CD4-positive, alpha-beta T cell (primary cell): ENCODE results near the gene MTG2. TPM values are rescaled to one million over a fixed set of nuclear protein-coding genes. Genes with fewer than 3 reads are reported as not detected.

Source experiments
- ATAC-seq: fragments of 200-7000 bp; cut with Tn5 transposase; one replicate; pipeline ENCODE4 v1.10.0; 2022; ENCODE audit warnings: mild to moderate bottlenecking; ENCODE audit not compliant: poor library complexity
- CTCF ChIA-PET: fragments of 350-600 bp; sonication (Branson Sonifier 250); formaldehyde crosslinking; loops from one replicate; lab custom pipeline; 2021; ENCODE audit warnings: antibody characterized with exemption, inconsistent platforms; lab: Charles Lee
- POLR2A ChIA-PET: fragments of 350-600 bp; sonication (Branson Sonifier 250); formaldehyde crosslinking; loops from one replicate; lab custom pipeline; 2021; ENCODE audit warnings: antibody characterized with exemption, inconsistent platforms; lab: Charles Lee
- DNase-seq, 14 experiments: peaks; one replicate each; pipeline ENCODE4 v3.0.0-alpha.2; 2013 to 2020; ENCODE audit warnings: mixed read lengths in 2 of 14
- H3K27ac ChIP-seq, 2 donors: one replicate each; pipeline versions ENCODE4 v1.5.1 to v1.7.0; 2013; ENCODE audit warnings: low read length in 2 of 2, low read depth in 1 of 2, mild to moderate bottlenecking in 1 of 2
- H3K27me3 ChIP-seq, 2 experiments: 1 replicate in 1 of 2; 2 replicates in 1 of 2; pipeline versions ENCODE4 v1.6.1 to v1.7.0; 2013; ENCODE audit warnings: low read length in 2 of 2, control low read depth in 1 of 2, mild to moderate bottlenecking in 1 of 2, moderate library complexity in 1 of 2; ENCODE audit not compliant: insufficient read depth in 2 of 2, control insufficient read depth in 1 of 2
- H3K36me3 ChIP-seq: one replicate; pipeline ENCODE4 v1.6.1; 2013; ENCODE audit warnings: low read length, control low read depth; ENCODE audit not compliant: insufficient read depth
- H3K4me1 ChIP-seq: one replicate; pipeline ENCODE4 v1.6.1; 2013; ENCODE audit warnings: low read length, control low read depth; ENCODE audit not compliant: insufficient read depth
- H3K4me3 ChIP-seq: one replicate; pipeline ENCODE4 v1.5.1; 2013; ENCODE audit warnings: mild to moderate bottlenecking, low read length, moderate library complexity
- H3K9me3 ChIP-seq, 2 experiments: 1 replicate in 1 of 2; 2 replicates in 1 of 2; pipeline versions ENCODE4 v1.6.1 to v1.7.0; 2013; ENCODE audit warnings: low read length in 2 of 2, mild to moderate bottlenecking in 2 of 2, control low read depth in 1 of 2, moderate library complexity in 1 of 2; ENCODE audit not compliant: control insufficient read depth in 1 of 2, insufficient read depth in 1 of 2
- H3K27ac Mint-ChIP-seq: one replicate; pipeline ENCODE4 v1.8.0; 2020; ENCODE audit warnings: mixed read lengths
- H3K27me3 Mint-ChIP-seq: one replicate; pipeline ENCODE4 v1.8.0; 2021; ENCODE audit warnings: mixed read lengths
- H3K36me3 Mint-ChIP-seq: one replicate; pipeline ENCODE4 v1.8.0; 2021; ENCODE audit warnings: low read depth, mixed read lengths
- H3K4me1 Mint-ChIP-seq: one replicate; pipeline ENCODE4 v1.8.0; 2021; ENCODE audit warnings: low read depth, mixed read lengths
- H3K4me3 Mint-ChIP-seq: one replicate; pipeline ENCODE4 v1.8.0; 2020; ENCODE audit warnings: mild to moderate bottlenecking, mixed read lengths
- H3K9me3 Mint-ChIP-seq: one replicate; pipeline ENCODE4 v1.8.0; 2020; ENCODE audit warnings: mixed read lengths
- CTCF ChIP-seq: fragments of 200-600 bp; IDR thresholded peaks from one replicate; pipeline ENCODE4 v1.8.0; 2022; ENCODE audit warnings: antibody characterized with exemption, mild to moderate bottlenecking
- intact Hi-C, 2 experiments: fragments of 100-400 bp; cut with DNase I in 1 of 2; cut with micrococcal nuclease in 1 of 2; formaldehyde crosslinking; loops; one replicate each; pipeline versions ENCODE4 v1.15.1 to v1.9.0; 2023 to 2025; cut with DNase I, micrococcal nuclease
- total RNA-seq, 174 experiments: library from RNA in 2 of 174; stranded (reverse) in 2 of 174; gene quantifications; one replicate each; pipeline ENCODE4 v1.2.3 and lab custom pipeline; 2021 to 2026

The MTG2 gene
- total RNA-seq, 2 experiments from 2014 or later, result 9.5 to 9.9 TPM

DNA sequence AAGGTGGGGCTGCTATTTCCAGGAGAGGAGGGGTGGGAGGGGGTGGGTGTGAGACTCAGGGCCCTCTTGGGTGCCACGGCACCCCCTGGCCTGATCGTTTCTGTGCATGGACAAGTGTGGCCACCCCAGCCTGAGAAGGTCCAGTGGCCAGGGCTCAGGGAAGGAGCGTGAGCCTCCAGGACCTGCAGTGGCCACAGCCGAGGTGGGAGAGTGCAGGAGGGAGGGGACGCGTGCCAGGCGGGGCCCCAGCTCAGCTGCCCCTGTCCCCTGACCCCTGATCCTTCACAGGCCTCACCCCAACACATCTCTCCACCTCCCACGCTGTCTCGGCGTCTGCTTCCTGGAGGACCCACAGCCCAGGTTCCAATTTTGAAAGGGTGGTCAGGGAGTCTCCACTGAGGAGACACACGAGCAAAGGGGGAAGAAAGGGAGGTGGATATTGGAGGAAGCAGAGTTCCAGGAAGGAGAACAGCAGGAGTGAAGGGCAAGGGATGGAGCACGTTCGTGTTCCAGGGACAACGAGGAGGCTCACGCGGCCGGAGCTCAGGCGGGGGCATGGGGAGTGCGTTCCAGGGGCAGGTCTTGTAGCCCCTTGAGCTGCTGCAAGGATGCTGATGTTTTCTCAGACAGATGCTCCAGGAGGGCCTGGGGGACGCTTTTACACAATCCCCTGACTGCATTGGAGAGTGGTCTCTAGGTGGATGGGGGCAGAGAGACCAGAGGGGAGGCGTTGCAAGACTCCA lies 41.5 kb downstream of the MTG2 start:
- no peak for DNase-seq
- POLR2A ChIA-PET, result no interaction called here
- TF ChIP-seq CTCF, result no peak

GRCh38 chr20:62225026-62225425 lies 42.2 kb downstream of the MTG2 start:
- no peak overlapping the region for H3K4me3 Mint-ChIP-seq
- Histone ChIP-seq H3K27me3 (peaks cover 34 to 36% of the 10 kb centered on the region in 2 experiments), H3K9me3 (peaks cover 0 to 33% of the 10 kb centered on the region in 2 experiments), H3K4me1 (peaks cover 8% of the 10 kb centered on the region), H3K4me3 (no peak overlapping the region), H3K36me3 (no peaks in the 10 kb centered on the region), H3K27ac (no peak overlapping the region)
- CTCF ChIA-PET, result no interaction called here
- POLR2A ChIA-PET, result no interaction called here
- ATAC-seq (no peak), DNase-seq (no peak)
- intact Hi-C loops, result no loop called here
- no peaks in the 10 kb centered on the region for H3K4me1 Mint-ChIP-seq
- no peaks in the 10 kb centered on the region for H3K9me3 Mint-ChIP-seq
- H3K27ac Mint-ChIP-seq, result no peak overlapping the region
- no peak for TF ChIP-seq CTCF
- H3K36me3 Mint-ChIP-seq, result no peaks in the 10 kb centered on the region
- H3K27me3 Mint-ChIP-seq, result peaks cover 45% of the 10 kb centered on the region

More for the DNA sequence above, 41.5 kb downstream of the MTG2 start:
- peaks cover 37 to 40% of the 10 kb centered on the region in 2 experiments for H3K27me3 ChIP-seq
- H3K4me1 ChIP-seq, result peaks cover 12% of the 10 kb centered on the region
- Mint-ChIP-seq H3K36me3 (no peaks in the 10 kb centered on the region), H3K4me3 (no peak overlapping the region), H3K27me3 (peaks cover 46% of the 10 kb centered on the region), H3K9me3 (no peaks in the 10 kb centered on the region), H3K27ac (no peak overlapping the region), H3K4me1 (no peaks in the 10 kb centered on the region)
- H3K36me3 ChIP-seq, result no peaks in the 10 kb centered on the region
- peaks cover 0 to 33% of the 10 kb centered on the region in 2 experiments for H3K9me3 ChIP-seq
- no peak overlapping the region for H3K4me3 ChIP-seq
- intact Hi-C loops, result no loop called here
- no peak for ATAC-seq
- CTCF ChIA-PET, result no interaction called here
- no peak overlapping the region for H3K27ac ChIP-seq

GRCh38 chr20:62225820-62226635 lies 43.2 kb downstream of the MTG2 start:
- no peaks in the 10 kb centered on the region for H3K9me3 Mint-ChIP-seq
- Histone ChIP-seq H3K27ac (no peak overlapping the region), H3K27me3 (peaks cover 27 to 29% of the 10 kb centered on the region in 2 experiments), H3K9me3 (peaks cover 0 to 31% of the 10 kb centered on the region in 2 experiments), H3K36me3 (no peaks in the 10 kb centered on the region), H3K4me1 (peaks cover under 1% of the 10 kb centered on the region), H3K4me3 (no peak overlapping the region)
- intact Hi-C loops, result no loop called here
- no peak for DNase-seq
- POLR2A ChIA-PET, result no interaction called here
- no peak for ATAC-seq
- peaks cover 40% of the 10 kb centered on the region for H3K27me3 Mint-ChIP-seq
- TF ChIP-seq CTCF, result no peak
- CTCF ChIA-PET, result no interaction called here
- no peak overlapping the region for H3K27ac Mint-ChIP-seq
- no peaks in the 10 kb centered on the region for H3K36me3 Mint-ChIP-seq
- no peaks in the 10 kb centered on the region for H3K4me1 Mint-ChIP-seq
- no peak overlapping the region for H3K4me3 Mint-ChIP-seq
